SK-N-SH (cell line): ENCODE results near the gene CIDEB. TPM values are rescaled to one million over a fixed set of nuclear protein-coding genes. Genes with fewer than 3 reads are reported as not detected.

Source experiments
- CTCF ChIA-PET: fragments of 300-600, 350-600 bp; formaldehyde crosslinking; extraction: SDS; loops from one replicate; lab custom pipeline; 2021; lab: Yijun Ruan, JAX
- POLR2A ChIA-PET: fragments of 350-600 bp; sonication (Branson Sonifier 250); formaldehyde crosslinking; extraction: SDS; loops from one replicate; lab custom pipeline; 2020; ENCODE audit warnings: antibody characterized with exemption, inconsistent platforms; lab: Yijun Ruan, JAX
- DNase-seq: peaks from one replicate; pipeline ENCODE4 v3.0.0; 2012
- H2AFZ ChIP-seq: fragments of 200-600 bp; sonication (generic); 2 replicates; pipeline ENCODE4 v1.8.1; 2016; ENCODE audit warnings: antibody characterized with exemption, mild to moderate bottlenecking, low read depth
- H3F3A ChIP-seq: fragments of 200-600 bp; sonication (generic); replicated peaks from 2 replicates; pipeline ENCODE3; 2016; ENCODE audit warnings: antibody characterized with exemption, mild to moderate bottlenecking; ENCODE audit not compliant: insufficient read depth
- H3K27ac ChIP-seq, 2 experiments: fragments of 200-500 bp in 1 of 2; fragments of 200-600 bp in 1 of 2; sonication (Bioruptor generic) in 1 of 2; sonication (generic), shearing (Covaris generic) in 1 of 2; 2 replicates each; pipeline versions ENCODE4 v1.5.1 to v1.6.1; 2014 to 2016; ENCODE audit warnings: low read depth in 2 of 2, inconsistent platforms in 1 of 2, low read length in 1 of 2, mild to moderate bottlenecking in 1 of 2, mixed read lengths in 1 of 2
- H3K27me3 ChIP-seq: fragments of 200-600 bp; sonication (generic), shearing (Covaris generic); 2 replicates; pipeline ENCODE4 v1.6.1; 2016; ENCODE audit warnings: mixed run types; ENCODE audit not compliant: insufficient read depth
- H3K36me3 ChIP-seq, 2 experiments: fragments of 200-500 bp in 1 of 2; fragments of 200-600 bp in 1 of 2; sonication (Bioruptor generic) in 1 of 2; sonication (generic) in 1 of 2; replicated peaks in 1 of 2; 2 replicates each; pipeline versions ENCODE3 to v1.5.1; 2014 to 2016; ENCODE audit warnings: low read length in 1 of 2, mild to moderate bottlenecking in 1 of 2; ENCODE audit not compliant: insufficient read depth in 2 of 2, control insufficient read depth in 1 of 2
- H3K4me1 ChIP-seq, 2 experiments: fragments of 200-500 bp in 1 of 2; fragments of 200-600 bp in 1 of 2; sonication (Bioruptor generic) in 1 of 2; sonication (generic), shearing (Covaris generic) in 1 of 2; 2 replicates each; pipeline versions ENCODE4 v1.5.1 to v1.6.1; 2014 to 2016; ENCODE audit warnings: low read depth in 1 of 2, low read length in 1 of 2, mixed run types in 1 of 2; ENCODE audit not compliant: insufficient read depth in 2 of 2, control insufficient read depth in 1 of 2
- H3K4me2 ChIP-seq: fragments of 200-600 bp; sonication (generic), shearing (Covaris generic); 2 replicates; pipeline ENCODE4 v1.6.1; 2017; ENCODE audit warnings: mixed run types
- H3K4me3 ChIP-seq, 2 experiments: fragments of 200-500 bp in 1 of 2; fragments of 200-600 bp in 1 of 2; sonication (Bioruptor generic) in 1 of 2; sonication (generic), shearing (Covaris generic) in 1 of 2; 2 replicates each; pipeline versions ENCODE4 v1.5.1 to v1.8.1; 2014 to 2016; ENCODE audit warnings: low read depth in 2 of 2, inconsistent platforms in 1 of 2, low read length in 1 of 2, mild to moderate bottlenecking in 1 of 2, mixed read lengths in 1 of 2, moderate library complexity in 1 of 2
- H3K79me2 ChIP-seq: fragments of 200-600 bp; sonication (generic); 2 replicates; pipeline ENCODE4 v1.8.1; 2017; ENCODE audit warnings: mild to moderate bottlenecking; ENCODE audit not compliant: insufficient read depth
- H3K9ac ChIP-seq: fragments of 200-600 bp; sonication (generic); 2 replicates; pipeline ENCODE4 v1.6.1; 2017; ENCODE audit warnings: mixed run types
- H3K9me2 ChIP-seq: fragments of 200-600 bp; sonication (generic); 2 replicates; pipeline ENCODE4 v1.6.1; 2017; ENCODE audit warnings: mixed run types
- H3K9me3 ChIP-seq: fragments of 200-600 bp; sonication (generic); 2 replicates; pipeline ENCODE4 v1.6.1; 2017; ENCODE audit warnings: mixed run types, mild to moderate bottlenecking, moderate library complexity
- H4K20me1 ChIP-seq: fragments of 200-600 bp; sonication (generic); 2 replicates; pipeline ENCODE4 v1.6.1; 2017; ENCODE audit warnings: mild to moderate bottlenecking, mixed run types; ENCODE audit not compliant: insufficient read depth
- EP300 ChIP-seq, 2 experiments: IDR thresholded peaks; 2 replicates each; pipeline versions ENCODE4 v1.4.0 to v1.6.1; 2012; ENCODE audit warnings: borderline replicate concordance in 1 of 2, low read depth in 1 of 2, low read length in 1 of 2
- GABPA ChIP-seq: IDR thresholded peaks from 2 replicates; pipeline ENCODE4 v1.4.0; 2012; ENCODE audit warnings: low read depth, mild to moderate bottlenecking
- GATA2 ChIP-seq: sonication (generic); formaldehyde crosslinking; IDR thresholded peaks from 2 replicates; pipeline ENCODE4 v1.5.0; 2020; ENCODE audit warnings: mild to moderate bottlenecking, missing genetic modification reagents
- MAX ChIP-seq: IDR thresholded peaks from 2 replicates; pipeline ENCODE4 v1.4.0; 2012; ENCODE audit warnings: low read depth
- MEF2A ChIP-seq: IDR thresholded peaks from 2 replicates; pipeline ENCODE4 v1.4.0; 2012; ENCODE audit warnings: low read depth, borderline replicate concordance
- MXI1 ChIP-seq: IDR thresholded peaks from 2 replicates; pipeline ENCODE4 v1.6.1; 2012; ENCODE audit warnings: mild to moderate bottlenecking, low read depth, low read length, improper control_type of control experiment
- NRF1 ChIP-seq: IDR thresholded peaks from 2 replicates; pipeline ENCODE4 v1.6.1; 2012; ENCODE audit warnings: low read depth, mild to moderate bottlenecking, low read length
- PBX3 ChIP-seq: IDR thresholded peaks from 2 replicates; pipeline ENCODE4; 2012
- POLR2AphosphoS5 ChIP-seq: IDR thresholded peaks from 2 replicates; pipeline ENCODE4 v1.6.1; 2012; ENCODE audit warnings: low read depth, low read length
- RAD21 ChIP-seq: IDR thresholded peaks from 2 replicates; pipeline ENCODE4 v1.6.1; 2012; ENCODE audit warnings: mild to moderate bottlenecking, low read length
- RCOR1 ChIP-seq: fragments of 150-350 bp; IDR thresholded peaks from 2 replicates; pipeline ENCODE4 v1.6.1; 2017; ENCODE audit warnings: antibody characterized with exemption, low read length
- SMC3 ChIP-seq: IDR thresholded peaks from 2 replicates; pipeline ENCODE4 v1.6.1; 2012; ENCODE audit warnings: low read depth, low read length, improper control_type of control experiment
- TEAD4 ChIP-seq: IDR thresholded peaks from 2 replicates; pipeline ENCODE4 v1.4.0; 2012; ENCODE audit warnings: mild to moderate bottlenecking, borderline replicate concordance; ENCODE audit not compliant: insufficient read depth
- YY1 ChIP-seq: IDR thresholded peaks from 2 replicates; pipeline ENCODE4 v1.4.0; 2012; ENCODE audit warnings: low read depth, mild to moderate bottlenecking
- WGBS: methylation state at CpG from one replicate; pipeline ENCODE4 v1.1.6; 2017; ENCODE audit warnings: low lambda C conversion rate; 5-methylcytosine and 5-hydroxymethylcytosine counted together
- polyA plus RNA-seq, 3 experiments: library from polyadenylated mRNA; depleted of rRNA; stranded (reverse); fragments of >200 nt; gene quantifications; 2 replicates each; pipeline ENCODE4 v1.2.3, GENCODE V29; 2012
- TF ChIP-seq, protein P1 (sequence below): fragments of 200-600 bp; sonication (generic); IDR thresholded peaks from 2 replicates; pipeline ENCODE4 v1.6.1; 2017; ENCODE audit warnings: antibody characterized with exemption, mild to moderate bottlenecking, moderate library complexity
- TF ChIP-seq, protein P2 (sequence below): IDR thresholded peaks from 2 replicates; pipeline ENCODE4 v1.4.0; 2012; ENCODE audit warnings: low read depth, borderline replicate concordance

The CIDEB gene
- polyA plus RNA-seq, 1 of the 3 experiments (the other 2 are of a cell fraction) = 0.05 TPM

DNA sequence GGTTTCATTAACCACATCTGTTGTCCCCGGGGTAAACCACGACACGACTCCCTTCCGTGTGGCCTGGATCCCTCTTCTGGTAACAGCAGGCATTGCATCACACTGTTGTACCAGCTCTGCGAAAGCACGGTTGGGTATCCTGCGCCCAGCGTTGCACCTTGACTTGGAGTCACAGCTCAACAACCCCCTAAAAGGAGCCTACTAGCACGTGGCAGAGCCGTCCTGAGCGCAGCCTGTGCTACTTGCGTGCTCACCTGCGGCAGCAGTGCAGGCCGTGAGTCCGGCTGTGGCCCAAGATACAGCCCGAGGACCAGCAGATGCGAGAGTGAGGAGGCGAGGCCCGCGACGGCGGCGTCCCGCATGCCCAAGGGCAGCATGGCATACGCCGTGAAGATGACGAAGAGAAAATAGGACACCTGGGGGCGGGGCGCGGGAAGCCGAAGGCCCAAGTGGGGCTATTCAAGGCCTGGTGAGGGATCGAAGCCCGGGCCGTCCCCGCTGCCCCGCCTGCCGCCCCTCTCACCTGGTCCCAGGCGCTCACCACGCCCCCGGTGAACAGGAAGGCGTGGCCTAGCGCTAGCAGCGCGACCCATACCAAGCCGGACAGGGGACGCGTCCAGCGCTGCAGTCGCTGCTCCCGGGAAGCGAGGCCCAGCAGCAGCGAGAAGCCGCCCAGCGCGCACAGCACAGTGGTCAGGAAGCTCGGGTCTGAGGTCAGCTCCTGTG, 24.7 kb upstream of the CIDEB start:
- peak; percentile 94 for DNase-seq
- ChIA-PET POLR2A (interaction anchor here (0.9 to 1.6 kb wide), 4 partner anchors 9 to 109 kb away, joined by 3 to 16 read pairs (median 6); partner anchors contain the start of genes CBLN3 and KHNYN), CTCF (interaction anchor here (0.6 to 12.7 kb wide), 29 partner anchors 10 to 1450 kb away, joined by 3 to 445 read pairs (median 9); partner anchors contain the start of genes CBLN3, CIDEB, KHNYN and LTB4R2)
- Histone ChIP-seq H3K36me3 (no peaks in the 10 kb centered on the region), H3K4me3 (peak overlapping the region in 1 of 2 experiments; percentile 30; a peak in 3 of 4 replicates), H3F3A (no peaks in the 10 kb centered on the region), H3K9me3 (no peaks in the 10 kb centered on the region), H3K27me3 (peaks cover 31% of the 10 kb centered on the region), H4K20me1 (no peaks in the 10 kb centered on the region), H3K4me1 (peaks cover 0 to 21% of the 10 kb centered on the region in 2 experiments; a peak in 1 of 4 replicates), H3K27ac (no peak overlapping the region), H3K9ac (no peak overlapping the region), H3K9me2 (no peaks in the 10 kb centered on the region), H2AFZ (0 out of 2 replicates have a peak overlapping the region, but pooled peaks have one; percentile 50), H3K79me2 (no peaks in the 10 kb centered on the region), H3K4me2 (peak overlapping the region; percentile 74)
- WGBS = 19% methylated on average over 41 of the region's 56 CpGs
- peak; percentile 68; the same call in 1 of the 2 replicates for TF ChIP-seq MXI1
- TF ChIP-seq EP300 (IDR thresholded peaks at IDR 0.05; ENCODE audit: borderline replicate concordance in 1 of 2, low read depth in 1 of 2, low read length in 1 of 2) = no peak
- TF ChIP-seq, protein P1, sequence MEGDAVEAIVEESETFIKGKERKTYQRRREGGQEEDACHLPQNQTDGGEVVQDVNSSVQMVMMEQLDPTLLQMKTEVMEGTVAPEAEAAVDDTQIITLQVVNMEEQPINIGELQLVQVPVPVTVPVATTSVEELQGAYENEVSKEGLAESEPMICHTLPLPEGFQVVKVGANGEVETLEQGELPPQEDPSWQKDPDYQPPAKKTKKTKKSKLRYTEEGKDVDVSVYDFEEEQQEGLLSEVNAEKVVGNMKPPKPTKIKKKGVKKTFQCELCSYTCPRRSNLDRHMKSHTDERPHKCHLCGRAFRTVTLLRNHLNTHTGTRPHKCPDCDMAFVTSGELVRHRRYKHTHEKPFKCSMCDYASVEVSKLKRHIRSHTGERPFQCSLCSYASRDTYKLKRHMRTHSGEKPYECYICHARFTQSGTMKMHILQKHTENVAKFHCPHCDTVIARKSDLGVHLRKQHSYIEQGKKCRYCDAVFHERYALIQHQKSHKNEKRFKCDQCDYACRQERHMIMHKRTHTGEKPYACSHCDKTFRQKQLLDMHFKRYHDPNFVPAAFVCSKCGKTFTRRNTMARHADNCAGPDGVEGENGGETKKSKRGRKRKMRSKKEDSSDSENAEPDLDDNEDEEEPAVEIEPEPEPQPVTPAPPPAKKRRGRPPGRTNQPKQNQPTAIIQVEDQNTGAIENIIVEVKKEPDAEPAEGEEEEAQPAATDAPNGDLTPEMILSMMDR = peak; percentile 68
- peak; percentile 53 for TF ChIP-seq SMC3
- TF ChIP-seq RAD21 = peak; percentile 59
- TF ChIP-seq MAX = 0 out of 2 replicates have a peak, but pooled peaks have one; percentile 51
- TF ChIP-seq GATA2 (CRISPR knock-in tag) = no peak
- TF ChIP-seq, all 33 proteins: peak for 5

DNA sequence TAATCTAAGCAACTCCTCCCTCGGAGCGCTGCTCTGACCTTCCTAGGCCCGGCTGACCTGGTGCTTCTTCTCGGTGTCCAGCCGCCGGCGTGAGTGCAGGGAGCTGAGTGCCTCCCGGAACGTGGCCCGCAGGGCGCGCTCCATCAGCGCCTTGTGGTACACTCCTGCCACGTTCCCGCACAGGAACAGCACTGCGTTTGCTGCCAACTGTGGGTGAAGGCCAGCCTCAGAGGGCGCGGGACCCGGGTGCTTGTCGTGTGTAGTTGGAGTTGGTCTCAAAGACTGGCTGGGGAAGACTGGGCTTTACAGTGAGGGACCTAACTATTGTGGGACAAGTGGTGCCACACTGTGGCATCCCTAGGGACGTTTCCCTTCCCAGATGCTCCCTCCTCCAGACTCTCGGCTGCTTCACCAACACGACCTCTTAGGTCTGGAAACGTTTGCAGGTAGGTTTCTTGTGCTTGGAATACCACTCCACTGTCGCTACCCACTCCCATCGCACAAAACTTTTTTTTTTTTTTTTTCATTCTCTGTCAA, 24.0 kb upstream of the CIDEB start:
- H3K27ac ChIP-seq = no peak overlapping the region
- peaks cover 0 to 21% of the 10 kb centered on the region in 2 experiments; a peak in 1 of 4 replicates for H3K4me1 ChIP-seq
- H2AFZ ChIP-seq = no peak overlapping the region
- no peaks in the 10 kb centered on the region for H3K79me2 ChIP-seq
- H3K36me3 ChIP-seq = no peaks in the 10 kb centered on the region
- H3K9ac ChIP-seq = no peak overlapping the region
- no peak overlapping the region; a peak in 1 of 4 replicates for H3K4me3 ChIP-seq
- no peak overlapping the region for H3K4me2 ChIP-seq
- H4K20me1 ChIP-seq = no peaks in the 10 kb centered on the region
- CTCF ChIA-PET = interaction anchor here (0.7 to 12.7 kb wide), 20 partner anchors 10 to 134 kb away, joined by 3 to 445 read pairs (median 8); partner anchors contain the start of genes CBLN3, CIDEB, DHRS1 and KHNYN
- no peaks in the 10 kb centered on the region for H3K9me2 ChIP-seq
- DNase-seq = no peak
- POLR2A ChIA-PET = interaction anchor here (0.9 to 1.1 kb wide), 2 partner anchors 10 to 105 kb away, joined by 3 to 4 read pairs; no protein-coding TSS in a partner anchor
- 86% methylated on average over 26 of the region's 26 CpGs for WGBS
- H3K9me3 ChIP-seq = no peaks in the 10 kb centered on the region
- no peaks in the 10 kb centered on the region for H3F3A ChIP-seq
- peaks cover 30% of the 10 kb centered on the region for H3K27me3 ChIP-seq
- TF ChIP-seq EP300 (IDR thresholded peaks at IDR 0.05; ENCODE audit: borderline replicate concordance in 1 of 2, low read depth in 1 of 2, low read length in 1 of 2) = no peak
- no peak for TF ChIP-seq RCOR1
- no peak for TF ChIP-seq TEAD4
- TF ChIP-seq NRF1 = no peak
- TF ChIP-seq, protein P2, sequence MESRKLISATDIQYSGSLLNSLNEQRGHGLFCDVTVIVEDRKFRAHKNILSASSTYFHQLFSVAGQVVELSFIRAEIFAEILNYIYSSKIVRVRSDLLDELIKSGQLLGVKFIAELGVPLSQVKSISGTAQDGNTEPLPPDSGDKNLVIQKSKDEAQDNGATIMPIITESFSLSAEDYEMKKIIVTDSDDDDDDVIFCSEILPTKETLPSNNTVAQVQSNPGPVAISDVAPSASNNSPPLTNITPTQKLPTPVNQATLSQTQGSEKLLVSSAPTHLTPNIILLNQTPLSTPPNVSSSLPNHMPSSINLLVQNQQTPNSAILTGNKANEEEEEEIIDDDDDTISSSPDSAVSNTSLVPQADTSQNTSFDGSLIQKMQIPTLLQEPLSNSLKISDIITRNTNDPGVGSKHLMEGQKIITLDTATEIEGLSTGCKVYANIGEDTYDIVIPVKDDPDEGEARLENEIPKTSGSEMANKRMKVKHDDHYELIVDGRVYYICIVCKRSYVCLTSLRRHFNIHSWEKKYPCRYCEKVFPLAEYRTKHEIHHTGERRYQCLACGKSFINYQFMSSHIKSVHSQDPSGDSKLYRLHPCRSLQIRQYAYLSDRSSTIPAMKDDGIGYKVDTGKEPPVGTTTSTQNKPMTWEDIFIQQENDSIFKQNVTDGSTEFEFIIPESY = no peak
- no peak for TF ChIP-seq PBX3
- no peak for TF ChIP-seq POLR2AphosphoS5
- TF ChIP-seq, protein P1 = no peak
- TF ChIP-seq MEF2A = no peak
- TF ChIP-seq GABPA = no peak
- TF ChIP-seq YY1 = no peak
- no peak for TF ChIP-seq MAX
- TF ChIP-seq MXI1 = no peak
